ENCODE measurements around the gene TEPSIN.

GRCh38 chr17:81236784-81237183 is 2.1 kb downstream of the TEPSIN start:
- no peak for TF ChIP-seq POLR2A (IDR thresholded peaks at IDR 0.05; ENCODE audit: low read depth)
- TF ChIP-seq POLR2AphosphoS5 (IDR thresholded peaks at IDR 0.05) = no peak
- TF ChIP-seq, protein P1, sequence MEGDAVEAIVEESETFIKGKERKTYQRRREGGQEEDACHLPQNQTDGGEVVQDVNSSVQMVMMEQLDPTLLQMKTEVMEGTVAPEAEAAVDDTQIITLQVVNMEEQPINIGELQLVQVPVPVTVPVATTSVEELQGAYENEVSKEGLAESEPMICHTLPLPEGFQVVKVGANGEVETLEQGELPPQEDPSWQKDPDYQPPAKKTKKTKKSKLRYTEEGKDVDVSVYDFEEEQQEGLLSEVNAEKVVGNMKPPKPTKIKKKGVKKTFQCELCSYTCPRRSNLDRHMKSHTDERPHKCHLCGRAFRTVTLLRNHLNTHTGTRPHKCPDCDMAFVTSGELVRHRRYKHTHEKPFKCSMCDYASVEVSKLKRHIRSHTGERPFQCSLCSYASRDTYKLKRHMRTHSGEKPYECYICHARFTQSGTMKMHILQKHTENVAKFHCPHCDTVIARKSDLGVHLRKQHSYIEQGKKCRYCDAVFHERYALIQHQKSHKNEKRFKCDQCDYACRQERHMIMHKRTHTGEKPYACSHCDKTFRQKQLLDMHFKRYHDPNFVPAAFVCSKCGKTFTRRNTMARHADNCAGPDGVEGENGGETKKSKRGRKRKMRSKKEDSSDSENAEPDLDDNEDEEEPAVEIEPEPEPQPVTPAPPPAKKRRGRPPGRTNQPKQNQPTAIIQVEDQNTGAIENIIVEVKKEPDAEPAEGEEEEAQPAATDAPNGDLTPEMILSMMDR (IDR thresholded peaks at IDR 0.05) = no peak
- TF ChIP-seq EP300 (IDR thresholded peaks at IDR 0.05) = no peak

All from esophagus muscularis mucosa (tissue), 4 donors.